WI38 (cell line): ENCODE measurements around the gene SLC18A2.
"Not testable (repeated sequence)": the region's sequence is repeated elsewhere in the genome, so short reads cannot be mapped to it uniquely, and the experiment has no call there.

ENCODE experiments used
- H3K4me3 ChIP-seq: 2 replicates; pipeline ENCODE4 v1.5.1; 2011; ENCODE audit warnings: low read depth, mild to moderate bottlenecking, control low read depth, low read length
- TF ChIP-seq, protein P1 (sequence below): IDR thresholded peaks from 2 replicates; pipeline ENCODE4 v1.5.1; 2012; ENCODE audit warnings: low read depth, mild to moderate bottlenecking, control low read depth, low read length

The SLC18A2 gene

DNA sequence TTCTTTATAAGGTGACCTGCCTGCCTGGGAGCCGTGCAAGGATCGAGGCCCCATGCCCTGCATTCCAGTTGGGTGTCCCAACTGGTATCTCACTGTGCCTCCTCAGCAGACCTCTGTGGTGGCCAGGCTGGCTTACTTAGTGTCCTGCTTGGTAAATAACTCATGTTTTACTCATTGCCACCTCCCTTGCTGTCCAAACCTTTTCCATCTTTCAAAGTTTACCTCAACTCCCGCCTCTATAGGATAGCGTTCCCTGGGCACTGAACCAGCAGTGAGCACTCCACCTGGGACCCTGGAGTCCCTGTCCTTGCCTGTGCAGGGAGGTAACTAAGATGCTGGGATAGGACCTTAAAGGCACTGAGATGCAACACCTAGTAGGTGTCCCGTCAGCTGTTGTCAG, 33.6 kb downstream of the SLC18A2 start:
- H3K4me3 ChIP-seq = no peak overlapping the region
- TF ChIP-seq, protein P1, sequence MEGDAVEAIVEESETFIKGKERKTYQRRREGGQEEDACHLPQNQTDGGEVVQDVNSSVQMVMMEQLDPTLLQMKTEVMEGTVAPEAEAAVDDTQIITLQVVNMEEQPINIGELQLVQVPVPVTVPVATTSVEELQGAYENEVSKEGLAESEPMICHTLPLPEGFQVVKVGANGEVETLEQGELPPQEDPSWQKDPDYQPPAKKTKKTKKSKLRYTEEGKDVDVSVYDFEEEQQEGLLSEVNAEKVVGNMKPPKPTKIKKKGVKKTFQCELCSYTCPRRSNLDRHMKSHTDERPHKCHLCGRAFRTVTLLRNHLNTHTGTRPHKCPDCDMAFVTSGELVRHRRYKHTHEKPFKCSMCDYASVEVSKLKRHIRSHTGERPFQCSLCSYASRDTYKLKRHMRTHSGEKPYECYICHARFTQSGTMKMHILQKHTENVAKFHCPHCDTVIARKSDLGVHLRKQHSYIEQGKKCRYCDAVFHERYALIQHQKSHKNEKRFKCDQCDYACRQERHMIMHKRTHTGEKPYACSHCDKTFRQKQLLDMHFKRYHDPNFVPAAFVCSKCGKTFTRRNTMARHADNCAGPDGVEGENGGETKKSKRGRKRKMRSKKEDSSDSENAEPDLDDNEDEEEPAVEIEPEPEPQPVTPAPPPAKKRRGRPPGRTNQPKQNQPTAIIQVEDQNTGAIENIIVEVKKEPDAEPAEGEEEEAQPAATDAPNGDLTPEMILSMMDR = no peak

DNA sequence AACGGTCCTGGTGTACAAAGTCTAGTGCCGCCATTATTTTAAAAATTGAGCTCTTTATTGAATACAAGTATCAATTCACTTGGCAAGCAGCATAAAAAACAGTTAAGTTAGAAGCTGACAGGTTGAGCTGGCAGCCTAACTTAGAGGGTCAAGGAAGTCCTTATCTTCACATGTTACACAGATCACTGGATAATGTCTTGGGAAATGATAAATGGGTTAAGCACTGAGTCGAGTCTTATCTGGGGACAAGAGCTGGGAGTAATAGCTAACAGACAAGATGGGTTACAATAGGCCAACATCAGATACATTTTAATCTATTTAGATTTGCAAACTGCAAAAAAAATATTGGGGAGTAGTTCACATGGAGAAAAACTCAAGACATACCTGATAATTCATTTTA, 34.2 kb downstream of the SLC18A2 start:
- TF ChIP-seq, protein P1 = no peak
- H3K4me3 ChIP-seq = no peak overlapping the region

DNA sequence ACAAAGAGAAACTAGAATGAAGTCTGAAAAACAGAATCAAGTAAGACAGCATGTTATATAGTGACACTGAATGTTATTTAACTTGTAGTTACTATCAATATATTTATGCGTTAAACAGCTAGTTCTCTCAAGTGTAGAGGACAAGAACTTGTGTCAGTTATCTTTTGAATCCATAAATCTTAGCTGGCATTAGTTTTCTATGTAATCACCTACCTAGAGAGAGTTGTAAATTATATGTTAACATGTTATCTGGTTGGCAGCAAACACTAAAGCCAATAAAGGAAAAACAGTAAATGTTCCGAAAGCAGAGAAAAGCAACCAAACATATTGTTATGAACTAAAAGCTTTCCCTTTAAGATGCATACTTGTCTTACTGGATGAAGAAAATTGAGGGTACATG, 36.8 kb downstream of the SLC18A2 start:
- TF ChIP-seq, protein P1 = no peak
- H3K4me3 ChIP-seq = no peak overlapping the region

DNA sequence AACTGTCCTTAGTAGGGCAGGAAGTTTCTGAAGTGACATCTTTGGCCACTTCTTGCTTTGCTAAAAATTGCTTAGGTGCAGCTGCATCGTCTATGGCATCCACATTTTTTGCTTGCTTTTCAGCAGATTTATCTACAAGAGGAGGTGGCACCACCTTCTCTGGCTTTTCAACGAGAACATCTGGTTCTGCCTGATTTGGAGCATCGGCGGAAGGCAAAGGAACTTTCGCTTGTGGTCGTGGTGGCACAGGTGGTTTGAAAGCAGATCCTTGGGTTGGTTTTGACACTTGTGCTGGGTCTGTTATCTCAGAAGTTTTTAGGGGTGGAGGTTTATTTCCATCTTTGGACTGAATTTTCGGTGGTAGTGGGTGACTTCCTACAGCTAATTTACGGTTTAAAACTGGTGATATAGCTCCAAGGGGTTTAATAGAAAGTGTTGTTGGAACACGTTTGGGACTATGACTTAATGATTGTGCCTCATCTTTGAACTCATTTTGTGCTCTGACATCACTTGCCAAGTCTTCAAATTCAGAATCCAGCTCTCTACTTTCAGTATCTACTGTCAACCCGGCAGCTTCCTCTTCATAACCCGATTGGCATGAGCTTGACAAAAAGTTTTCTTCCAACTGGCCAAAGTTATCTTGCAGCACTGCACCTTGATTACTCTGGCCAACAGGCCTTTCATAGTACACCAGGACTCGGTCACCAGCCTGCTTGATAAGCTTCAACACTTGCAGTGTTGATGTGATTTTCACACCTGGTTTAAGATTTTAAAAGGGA, 44.0 kb downstream of the SLC18A2 start:
- TF ChIP-seq, protein P1 = no peak
- H3K4me3 ChIP-seq = no peak overlapping the region

DNA sequence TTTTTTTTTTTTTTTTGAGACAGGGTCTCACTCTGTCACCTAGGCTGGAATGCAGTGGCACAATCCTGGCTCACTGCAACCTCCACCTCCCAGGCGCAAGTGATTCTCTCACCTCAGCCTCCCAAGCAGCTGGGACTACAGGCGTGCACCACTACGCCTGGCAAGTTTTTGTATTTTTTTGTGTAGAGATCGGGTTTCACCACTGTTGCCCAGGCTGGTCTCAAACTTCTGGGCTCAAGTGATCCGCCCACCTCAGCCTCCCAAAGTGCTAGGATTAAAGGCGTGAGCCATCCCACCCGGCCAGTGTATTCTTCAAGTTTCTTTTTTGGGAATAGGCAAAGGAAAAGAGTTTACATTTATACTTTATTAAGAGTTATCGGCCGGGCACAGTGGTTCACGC, 50.0 kb downstream of the SLC18A2 start:
- H3K4me3 ChIP-seq = not testable (repeated sequence)

DNA sequence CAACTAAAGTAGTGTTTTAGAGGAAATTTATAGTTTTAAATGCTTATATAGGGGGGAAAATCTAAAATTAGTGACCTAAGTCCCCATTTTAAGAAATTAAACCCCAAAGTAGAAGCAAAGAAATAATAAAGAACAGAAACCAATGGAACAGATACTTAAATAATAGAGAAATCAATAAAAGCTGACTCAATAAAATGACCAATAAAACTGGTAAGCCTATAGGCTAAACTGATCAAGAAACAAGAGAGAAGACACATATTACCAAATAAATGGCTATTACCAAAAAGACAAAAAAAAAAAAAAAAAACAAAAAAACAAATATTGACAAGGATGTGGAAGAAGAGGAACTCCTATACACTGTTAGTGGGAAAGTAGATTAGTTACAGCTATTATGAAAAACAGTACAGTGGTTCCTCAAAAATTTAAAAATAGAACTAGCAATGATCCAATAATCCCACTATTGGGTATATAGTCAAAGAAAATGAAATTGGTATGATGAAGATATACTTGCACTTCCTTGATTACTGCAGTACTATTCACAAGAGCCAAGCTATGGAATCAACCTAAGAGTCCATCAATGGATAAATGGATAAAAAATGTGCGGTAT, 53.2 kb downstream of the SLC18A2 start:
- TF ChIP-seq, protein P1 = no peak
- H3K4me3 ChIP-seq = no peak overlapping the region

DNA sequence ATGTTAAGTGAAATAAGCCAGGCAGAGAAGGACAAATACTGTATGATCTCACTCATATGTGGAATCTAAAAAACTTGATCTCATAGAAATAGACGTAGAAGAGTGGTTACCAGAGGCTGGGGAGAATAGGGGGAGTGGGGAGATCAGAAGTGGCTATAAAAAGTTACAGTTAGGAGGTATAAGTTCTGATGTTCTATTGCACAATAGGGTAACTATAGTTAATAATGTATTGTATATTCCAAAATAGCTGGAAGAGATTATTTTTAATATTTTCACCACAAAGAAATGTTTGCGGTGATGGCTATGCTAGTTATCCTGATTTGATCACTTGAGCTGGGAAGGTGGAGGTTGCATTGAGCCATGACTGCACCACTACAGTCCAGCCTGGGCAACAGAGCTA, 53.8 kb downstream of the SLC18A2 start:
- TF ChIP-seq, protein P1 = no peak
- no peak overlapping the region for H3K4me3 ChIP-seq
